Esophagus (tissue), 2 donors: ENCODE data around the gene ATXN7L1. TPM values are rescaled to one million over a fixed set of nuclear protein-coding genes. Genes with fewer than 3 reads are reported as not detected.

ENCODE experiments used
- H3K27ac ChIP-seq, 2 donors: one replicate each; pipeline ENCODE4 v1.5.1; 2013; ENCODE audit warnings: low read depth in 2 of 2, mild to moderate bottlenecking in 2 of 2, inconsistent platforms in 1 of 2, low read length in 1 of 2, moderate library complexity in 1 of 2
- H3K27me3 ChIP-seq, 2 donors: one replicate each; pipeline ENCODE4 v1.6.1; 2013; ENCODE audit warnings: low read length in 2 of 2, control low read depth in 1 of 2, mild to moderate bottlenecking in 1 of 2; ENCODE audit not compliant: insufficient read depth in 2 of 2, control insufficient read depth in 1 of 2
- H3K36me3 ChIP-seq, 2 donors: one replicate each; pipeline ENCODE4 v1.6.1; 2013; ENCODE audit warnings: low read length in 1 of 2; ENCODE audit not compliant: control insufficient read depth in 2 of 2, insufficient read depth in 2 of 2
- H3K4me1 ChIP-seq, 2 donors: one replicate each; pipeline ENCODE4 v1.6.1; 2013; ENCODE audit warnings: low read length in 1 of 2; ENCODE audit not compliant: control insufficient read depth in 2 of 2, insufficient read depth in 2 of 2
- H3K4me3 ChIP-seq, 2 donors: one replicate each; pipeline ENCODE4 v1.5.1; 2013; ENCODE audit warnings: low read length in 2 of 2, mild to moderate bottlenecking in 2 of 2, low read depth in 1 of 2, moderate library complexity in 1 of 2
- H3K9me3 ChIP-seq, 2 donors: one replicate each; pipeline ENCODE4 v1.6.1; 2013; ENCODE audit warnings: mild to moderate bottlenecking in 2 of 2, low read depth in 1 of 2, low read length in 1 of 2, moderate library complexity in 1 of 2; ENCODE audit not compliant: control insufficient read depth in 2 of 2, insufficient read depth in 1 of 2
- WGBS, 2 donors: extraction: QIAGEN DNeasy Blood & Tissue Kit; methylation state at CpG; one replicate each; pipeline ENCODE4 v1.1.7; 2013; 5-methylcytosine and 5-hydroxymethylcytosine counted together
- polyA plus RNA-seq, 2 donors: library from polyadenylated mRNA; stranded (reverse); fragments of 200-250 nt; gene quantifications; one replicate each; pipeline ENCODE4 v1.2.3, GENCODE V29; 2013
- donor health status: healthy with polysubstance abuse.
- donor health status: Bipolar disorder and iron deficiency.

ATXN7L1 gene
- polyA plus RNA-seq, 2 donors = 4.0 to 4.8 TPM

DNA sequence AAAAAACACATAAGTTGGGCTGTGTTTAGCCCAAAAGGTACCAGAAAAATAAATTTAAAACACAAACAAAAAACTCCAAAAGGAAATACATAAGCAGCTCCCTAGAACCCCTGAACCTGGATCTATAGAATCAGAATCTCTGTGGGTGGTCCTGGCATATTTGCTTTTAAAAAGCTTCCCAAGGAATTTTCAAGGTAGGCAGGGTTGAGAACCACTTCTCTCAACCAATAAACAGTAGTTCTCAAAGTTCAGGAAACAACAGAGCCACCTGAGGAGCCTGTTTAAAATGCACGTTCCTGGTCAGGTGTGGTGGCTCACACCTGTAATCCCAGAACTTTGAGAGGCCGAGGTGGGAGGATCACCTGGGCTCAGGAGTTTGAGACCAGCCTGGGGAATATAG lies 12.5 kb downstream of the ATXN7L1 start:
- Histone ChIP-seq H3K4me3 (no peak overlapping the region), H3K9me3 (no peaks in the 10 kb centered on the region), H3K27me3 (no peaks in the 10 kb centered on the region), H3K27ac (no peak overlapping the region), H3K36me3 (peaks cover 2% of the 10 kb centered on the region in 2 donors), H3K4me1 (no peaks in the 10 kb centered on the region)
- WGBS, 2 donors = 88 to 90% methylated on average over 2 of the region's 2 CpGs

DNA sequence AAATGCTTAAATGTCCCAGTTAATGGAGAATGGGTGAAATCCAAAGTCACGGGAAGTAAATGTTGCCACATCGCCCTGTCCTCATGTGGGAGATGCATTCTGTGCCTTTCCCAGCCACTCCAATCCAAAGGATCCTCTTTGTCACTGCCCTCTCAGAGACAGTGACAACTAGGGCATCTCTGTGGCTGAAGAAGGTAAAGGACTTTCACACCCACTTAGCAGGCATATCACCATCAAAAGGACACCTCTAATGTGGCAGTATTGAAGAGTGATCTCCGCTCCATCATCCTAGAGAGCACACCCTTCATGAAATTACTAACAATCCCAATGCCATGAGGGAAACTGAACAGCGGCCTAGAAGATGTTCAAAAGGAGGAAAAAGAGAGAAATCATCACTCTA lies 13.6 kb downstream of the ATXN7L1 start:
- Histone ChIP-seq H3K9me3 (no peaks in the 10 kb centered on the region), H3K4me3 (no peak overlapping the region), H3K27ac (no peak overlapping the region), H3K36me3 (peaks cover 0 to 2% of the 10 kb centered on the region in 2 donors), H3K27me3 (no peaks in the 10 kb centered on the region), H3K4me1 (no peaks in the 10 kb centered on the region)
- 97 to 98% methylated on average over 4 of the region's 4 CpGs for WGBS, 2 donors

DNA sequence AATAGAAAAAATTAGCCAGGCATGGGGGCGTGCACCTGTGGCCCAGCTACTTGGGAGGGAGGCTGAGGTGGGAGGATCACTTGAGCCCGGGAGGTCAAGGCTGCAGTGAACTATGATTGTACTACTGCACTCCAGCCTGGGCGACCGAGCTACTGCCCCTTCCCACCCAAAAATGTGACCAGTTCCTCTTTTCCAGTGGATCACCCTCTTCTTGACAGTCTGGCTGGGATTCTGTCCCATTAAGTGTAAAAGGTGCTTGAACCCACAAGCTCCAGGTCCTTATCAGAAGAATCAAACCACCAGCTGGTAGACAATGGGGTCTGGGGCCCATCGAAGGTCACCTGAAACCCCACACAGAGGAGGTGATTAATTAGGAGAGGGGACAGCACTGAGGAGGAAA lies 14.1 kb downstream of the ATXN7L1 start:
- Histone ChIP-seq H3K4me1 (no peaks in the 10 kb centered on the region), H3K27me3 (no peaks in the 10 kb centered on the region), H3K27ac (no peak overlapping the region), H3K9me3 (no peaks in the 10 kb centered on the region), H3K36me3 (peaks cover 0 to 2% of the 10 kb centered on the region in 2 donors), H3K4me3 (no peak overlapping the region)
- 86 to 89% methylated on average over 5 of the region's 5 CpGs for WGBS, 2 donors

DNA sequence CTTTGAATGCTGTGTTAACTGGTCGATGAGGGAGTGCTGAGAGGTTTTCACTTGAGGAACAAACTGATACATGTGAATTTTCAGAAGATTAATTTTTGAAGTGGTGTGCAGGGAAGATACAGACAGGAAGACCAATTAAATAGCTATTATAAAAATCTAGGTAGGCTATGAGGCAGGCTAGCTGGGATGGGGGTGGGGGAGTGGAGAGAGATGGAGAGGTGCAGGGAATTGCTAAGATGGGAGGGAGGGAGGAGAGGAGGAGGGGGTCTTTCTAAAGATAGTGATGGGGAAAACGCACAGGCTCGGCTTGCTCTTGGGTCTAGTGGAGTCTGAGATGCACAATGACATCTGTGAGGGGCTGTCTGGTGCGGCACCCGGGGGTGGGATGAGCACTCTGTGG lies 15.2 kb downstream of the ATXN7L1 start:
- H3K4me3 ChIP-seq = no peak overlapping the region
- no peaks in the 10 kb centered on the region for H3K9me3 ChIP-seq
- no peaks in the 10 kb centered on the region for H3K4me1 ChIP-seq
- H3K27ac ChIP-seq = no peak overlapping the region
- no peaks in the 10 kb centered on the region for H3K36me3 ChIP-seq
- no peaks in the 10 kb centered on the region for H3K27me3 ChIP-seq
- WGBS, 2 donors = 80 to 83% methylated on average over 5 of the region's 5 CpGs

GRCh38 chr7:105860793-105861192 lies 15.6 kb downstream of the ATXN7L1 start:
- H3K27ac ChIP-seq = no peak overlapping the region
- H3K36me3 ChIP-seq = no peaks in the 10 kb centered on the region
- H3K4me1 ChIP-seq = no peaks in the 10 kb centered on the region
- WGBS, 2 donors = 94 to 96% methylated on average over 8 of the region's 8 CpGs
- no peaks in the 10 kb centered on the region for H3K27me3 ChIP-seq
- H3K9me3 ChIP-seq = no peaks in the 10 kb centered on the region
- no peak overlapping the region for H3K4me3 ChIP-seq

- no peak overlapping the region for H3K27ac ChIP-seq
- no peak overlapping the region for H3K4me3 ChIP-seq
- H3K36me3 ChIP-seq = no peaks in the 10 kb centered on the region
- 81 to 89% methylated on average over 2 of the region's 2 CpGs for WGBS, 2 donors
- H3K4me1 ChIP-seq = peaks cover 0 to 2% of the 10 kb centered on the region in 2 donors
- H3K27me3 ChIP-seq = no peaks in the 10 kb centered on the region
- H3K9me3 ChIP-seq = no peaks in the 10 kb centered on the region
Measured at GRCh38 chr7:105857009-105857952, 19.1 kb downstream of the ATXN7L1 start.

GRCh38 chr7:105854498-105854897 lies 21.9 kb downstream of the ATXN7L1 start:
- H3K9me3 ChIP-seq = no peaks in the 10 kb centered on the region

DNA sequence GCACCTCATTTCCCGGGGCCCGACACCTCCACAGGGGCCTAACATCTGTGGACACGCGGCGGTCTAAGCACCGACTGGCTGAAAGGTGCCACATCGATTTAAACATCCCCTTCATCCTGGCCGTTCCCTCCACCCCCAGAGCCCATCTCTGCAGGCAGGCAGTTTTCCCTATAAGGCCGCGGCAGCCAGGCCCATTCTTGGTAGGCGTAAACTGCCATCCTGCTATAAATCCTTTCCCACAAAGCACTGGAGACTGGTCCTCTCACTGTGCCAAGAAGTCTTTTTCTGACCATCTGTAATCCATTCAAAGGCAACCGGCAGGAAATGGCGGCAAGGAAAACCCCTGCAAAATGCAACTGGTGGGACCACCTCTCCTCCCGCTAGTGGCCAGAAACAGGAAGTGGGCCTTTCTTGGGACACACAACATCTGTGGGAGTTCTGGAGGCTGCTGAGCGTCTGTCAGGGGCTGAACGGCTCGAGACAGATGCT lies 22.4 kb downstream of the ATXN7L1 start:
- peak overlapping the region in 1 of 2 donors; percentile 8 for H3K27ac ChIP-seq
- WGBS, 2 donors = 66 to 70% methylated on average over 17 of the region's 17 CpGs
- H3K9me3 ChIP-seq = no peaks in the 10 kb centered on the region
- H3K27me3 ChIP-seq = no peaks in the 10 kb centered on the region
- H3K4me1 ChIP-seq = peaks cover 3 to 5% of the 10 kb centered on the region in 2 donors
- H3K36me3 ChIP-seq = no peaks in the 10 kb centered on the region
- H3K4me3 ChIP-seq = no peak overlapping the region

More at GRCh38 chr7:105854498-105854897, 21.9 kb downstream of the ATXN7L1 start:
- Histone ChIP-seq H3K36me3 (no peaks in the 10 kb centered on the region), H3K27ac (no peak overlapping the region), H3K27me3 (no peaks in the 10 kb centered on the region), H3K4me1 (peaks cover 3 to 5% of the 10 kb centered on the region in 2 donors), H3K4me3 (no peak overlapping the region)

DNA sequence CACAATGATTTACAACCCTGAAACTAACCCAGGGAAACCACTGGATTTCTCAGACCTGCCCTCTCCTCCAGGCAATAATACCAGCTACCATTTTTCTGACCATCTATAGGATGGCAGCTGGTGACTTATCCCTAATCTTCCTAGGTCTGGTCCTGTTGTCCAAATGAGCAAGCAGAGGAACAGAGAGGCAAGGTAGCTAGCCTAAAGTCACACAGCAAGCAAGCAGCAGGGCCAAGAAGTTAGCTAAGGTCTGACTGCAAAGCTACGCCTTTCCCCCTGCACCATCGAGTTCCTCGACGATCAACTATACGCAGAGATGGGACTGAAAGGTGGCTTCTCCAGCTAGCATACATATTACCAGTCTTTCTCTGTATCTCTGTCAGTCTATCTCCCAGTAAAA lies 25.3 kb downstream of the ATXN7L1 start:
- no peak overlapping the region for H3K27ac ChIP-seq
- H3K4me3 ChIP-seq = no peak overlapping the region
- H3K27me3 ChIP-seq = no peaks in the 10 kb centered on the region
- H3K36me3 ChIP-seq = no peaks in the 10 kb centered on the region
- peaks cover 3 to 5% of the 10 kb centered on the region in 2 donors for H3K4me1 ChIP-seq
- no peaks in the 10 kb centered on the region for H3K9me3 ChIP-seq
- WGBS, 2 donors = 86 to 93% methylated on average over 5 of the region's 5 CpGs
